Activated T-cell treated with anti-CD3 and anti-CD28 coated beads for 48 hours (primary cell): Measurements from ENCODE around the gene SCGB1D1.

Source experiments
- DNase-seq: peaks from one replicate; pipeline ENCODE4 v3.0.0-alpha.2; 2020; ENCODE audit warnings: low read depth

Gene SCGB1D1

GRCh38 chr11:62233730-62234129, 43.7 kb downstream of the SCGB1D1 start:
- DNase-seq: no peak

GRCh38 chr11:62236187-62236586, 46.2 kb downstream of the SCGB1D1 start:
- no peak for DNase-seq

GRCh38 chr11:62237499-62237898, 47.5 kb downstream of the SCGB1D1 start:
- DNase-seq: no peak

- DNase-seq: no peak
Measured at GRCh38 chr11:62238151-62238550, 48.1 kb downstream of the SCGB1D1 start.

- no peak for DNase-seq
Measured at GRCh38 chr11:62241095-62241494, 51.1 kb downstream of the SCGB1D1 start.

- DNase-seq: no peak
Measured at GRCh38 chr11:62242021-62242420, 52.0 kb downstream of the SCGB1D1 start, which contains the start of gene SCGB1D2. SCGB1D2 (plus strand) TSS chr11:62242239; CDS start chr11:62242308, 69 bp downstream.
